ENCODE results near the gene NTM. TPM values are rescaled to one million over a fixed set of nuclear protein-coding genes. Genes with fewer than 3 reads are reported as not detected.

The NTM gene
- total RNA-seq, 6 donors from 2014 or later, result 4.1 to 151 (median 115) TPM

GRCh38 chr11:132106096-132106982 lies 735.9 kb downstream of the NTM start:
- Histone ChIP-seq H3K4me3 (no peak overlapping the region), H3K27me3 (no peaks in the 10 kb centered on the region), H3K9me3 (no peaks in the 10 kb centered on the region), H3K36me3 (no peaks in the 10 kb centered on the region), H3K27ac (no peak overlapping the region), H3K4me1 (no peaks in the 10 kb centered on the region)
- no peak for TF ChIP-seq POLR2AphosphoS5 (IDR thresholded peaks at IDR 0.05)
- TF ChIP-seq EP300 (IDR thresholded peaks at IDR 0.05), result no peak
- no peak for TF ChIP-seq POLR2A (IDR thresholded peaks at IDR 0.05)
- TF ChIP-seq, protein P1, sequence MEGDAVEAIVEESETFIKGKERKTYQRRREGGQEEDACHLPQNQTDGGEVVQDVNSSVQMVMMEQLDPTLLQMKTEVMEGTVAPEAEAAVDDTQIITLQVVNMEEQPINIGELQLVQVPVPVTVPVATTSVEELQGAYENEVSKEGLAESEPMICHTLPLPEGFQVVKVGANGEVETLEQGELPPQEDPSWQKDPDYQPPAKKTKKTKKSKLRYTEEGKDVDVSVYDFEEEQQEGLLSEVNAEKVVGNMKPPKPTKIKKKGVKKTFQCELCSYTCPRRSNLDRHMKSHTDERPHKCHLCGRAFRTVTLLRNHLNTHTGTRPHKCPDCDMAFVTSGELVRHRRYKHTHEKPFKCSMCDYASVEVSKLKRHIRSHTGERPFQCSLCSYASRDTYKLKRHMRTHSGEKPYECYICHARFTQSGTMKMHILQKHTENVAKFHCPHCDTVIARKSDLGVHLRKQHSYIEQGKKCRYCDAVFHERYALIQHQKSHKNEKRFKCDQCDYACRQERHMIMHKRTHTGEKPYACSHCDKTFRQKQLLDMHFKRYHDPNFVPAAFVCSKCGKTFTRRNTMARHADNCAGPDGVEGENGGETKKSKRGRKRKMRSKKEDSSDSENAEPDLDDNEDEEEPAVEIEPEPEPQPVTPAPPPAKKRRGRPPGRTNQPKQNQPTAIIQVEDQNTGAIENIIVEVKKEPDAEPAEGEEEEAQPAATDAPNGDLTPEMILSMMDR (IDR thresholded peaks at IDR 0.05), result no peak
- DNase-seq (no peak), ATAC-seq (ENCODE audit: low FRiP score in 2 of 2) (no peak)
- WGBS, 2 donors, result 78 to 80% methylated on average over 13 of the region's 13 CpGs

- H3K9me3 ChIP-seq, result no peaks in the 10 kb centered on the region
- H3K4me3 ChIP-seq, result no peak overlapping the region
- no peaks in the 10 kb centered on the region for H3K4me1 ChIP-seq
- no peaks in the 10 kb centered on the region for H3K27me3 ChIP-seq
- no peak overlapping the region for H3K27ac ChIP-seq
- TF ChIP-seq, protein P1 (IDR thresholded peaks at IDR 0.05), result no peak
- TF ChIP-seq POLR2A (IDR thresholded peaks at IDR 0.05) (no peak), POLR2AphosphoS5 (IDR thresholded peaks at IDR 0.05) (no peak), EP300 (IDR thresholded peaks at IDR 0.05) (no peak)
- DNase-seq (no peak), ATAC-seq (ENCODE audit: low FRiP score in 2 of 2) (no peak)
- 51% methylated on average over 2 of the region's 2 CpGs for WGBS, 2 donors
- no peaks in the 10 kb centered on the region for H3K36me3 ChIP-seq
Measured at GRCh38 chr11:132111316-132111715, 740.9 kb downstream of the NTM start.

GRCh38 chr11:132111838-132112237 lies 741.4 kb downstream of the NTM start:
- H3K4me3 ChIP-seq, result no peak overlapping the region
- no peaks in the 10 kb centered on the region for H3K4me1 ChIP-seq
- ATAC-seq (ENCODE audit: low FRiP score in 2 of 2) (peak in 1 of 2 donors; percentile 75), DNase-seq (no peak)
- 65 to 73% methylated on average over 5 of the region's 5 CpGs for WGBS, 2 donors
- no peaks in the 10 kb centered on the region for H3K27me3 ChIP-seq
- no peak overlapping the region for H3K27ac ChIP-seq
- TF ChIP-seq POLR2A (IDR thresholded peaks at IDR 0.05), result no peak
- TF ChIP-seq EP300 (IDR thresholded peaks at IDR 0.05), result no peak
- no peak for TF ChIP-seq POLR2AphosphoS5 (IDR thresholded peaks at IDR 0.05)
- TF ChIP-seq, protein P1 (IDR thresholded peaks at IDR 0.05), result no peak
- H3K9me3 ChIP-seq, result no peaks in the 10 kb centered on the region
- H3K36me3 ChIP-seq, result no peaks in the 10 kb centered on the region

GRCh38 chr11:132112846-132113245 lies 742.4 kb downstream of the NTM start:
- ATAC-seq (ENCODE audit: low FRiP score in 2 of 2) (no peak), DNase-seq (no peak)
- Histone ChIP-seq H3K9me3 (no peaks in the 10 kb centered on the region), H3K4me3 (no peak overlapping the region), H3K4me1 (no peaks in the 10 kb centered on the region), H3K27ac (no peak overlapping the region), H3K36me3 (no peaks in the 10 kb centered on the region), H3K27me3 (no peaks in the 10 kb centered on the region)
- WGBS, 2 donors, result 70 to 78% methylated on average over 6 of the region's 6 CpGs
- TF ChIP-seq, protein P1 (IDR thresholded peaks at IDR 0.05), result no peak
- TF ChIP-seq POLR2AphosphoS5 (IDR thresholded peaks at IDR 0.05), result no peak
- TF ChIP-seq POLR2A (IDR thresholded peaks at IDR 0.05), result no peak
- TF ChIP-seq EP300 (IDR thresholded peaks at IDR 0.05), result no peak
